ENCODE measurements around the gene ARL5C. TPM values are rescaled to one million over a fixed set of nuclear protein-coding genes. Genes with fewer than 3 reads are reported as not detected.

Gene ARL5C
- total RNA-seq, 1 experiment from 2014 or later: not detected

GRCh38 chr17:39126436-39126835, 39.5 kb downstream of the ARL5C start:
- Mint-ChIP-seq H3K36me3 (no peaks in the 10 kb centered on the region), H3K4me1 (no peaks in the 10 kb centered on the region), H3K9me3 (no peaks in the 10 kb centered on the region), H3K27me3 (ENCODE audit: low read depth) (no peaks in the 10 kb centered on the region), H3K4me3 (no peak overlapping the region), H3K27ac (no peak overlapping the region)
- ChIA-PET POLR2A (no interaction called here), CTCF (interaction anchor here (1.3 to 1.6 kb wide), 3 partner anchors 18 to 48 kb away, joined by 3 to 5 read pairs (median 5); no protein-coding TSS in a partner anchor)
- DNase-seq (ENCODE audit: low spot score) (no peak), ATAC-seq (no peak)
- TF ChIP-seq FOXP4 (CRISPR knock-in tag; IDR thresholded peaks at IDR 0.05) (no peak), AR (CRISPR knock-in tag; IDR thresholded peaks at IDR 0.05) (no peak), JUN (CRISPR knock-in tag; IDR thresholded peaks at IDR 0.05) (no peak), TP53 (CRISPR knock-in tag; IDR thresholded peaks at IDR 0.05) (no peak), CTCF (IDR thresholded peaks at IDR 0.05) (no peak), FOXK1 (CRISPR knock-in tag; IDR thresholded peaks at IDR 0.05) (no peak), ESRRA (CRISPR knock-in tag; IDR thresholded peaks at IDR 0.05; ENCODE audit: borderline replicate concordance) (no peak), CBFB (CRISPR knock-in tag; IDR thresholded peaks at IDR 0.05; ENCODE audit: low read depth) (no peak), ATF6 (CRISPR knock-in tag; IDR thresholded peaks at IDR 0.05) (no peak), HMGA2 (CRISPR knock-in tag; IDR thresholded peaks at IDR 0.05) (no peak), KAT7 (CRISPR knock-in tag; IDR thresholded peaks at IDR 0.05; ENCODE audit: borderline replicate concordance) (no peak), SOX15 (CRISPR knock-in tag; IDR thresholded peaks at IDR 0.05) (no peak), OVOL2 (CRISPR knock-in tag; IDR thresholded peaks at IDR 0.05; ENCODE audit: borderline replicate concordance) (no peak), ZBTB43 (CRISPR knock-in tag; IDR thresholded peaks at IDR 0.05) (no peak)

- ChIA-PET POLR2A (no interaction called here), CTCF (interaction anchor here (0.7 to 2.8 kb wide), 3 partner anchors 49 to 142 kb away, joined by 3 to 8 read pairs (median 5); no protein-coding TSS in a partner anchor)
- H3K27ac Mint-ChIP-seq: no peak overlapping the region
- H3K36me3 Mint-ChIP-seq: no peaks in the 10 kb centered on the region
- H3K4me3 Mint-ChIP-seq: no peak overlapping the region
- no peak for ATAC-seq
- no peak for DNase-seq (ENCODE audit: low spot score)
- no peaks in the 10 kb centered on the region for H3K4me1 Mint-ChIP-seq
- no peaks in the 10 kb centered on the region for H3K9me3 Mint-ChIP-seq
- no peaks in the 10 kb centered on the region for H3K27me3 Mint-ChIP-seq (ENCODE audit: low read depth)
- TF ChIP-seq SP1 (CRISPR knock-in tag; conservative IDR thresholded peaks at IDR 0.05) (no peak), ZMAT4 (CRISPR knock-in tag; IDR thresholded peaks at IDR 0.05) (no peak), HMGXB4 (CRISPR knock-in tag; IDR thresholded peaks at IDR 0.05) (no peak), ATF3 (CRISPR knock-in tag; conservative IDR thresholded peaks at IDR 0.05) (no peak), OVOL2 (CRISPR knock-in tag; IDR thresholded peaks at IDR 0.05; ENCODE audit: borderline replicate concordance) (no peak), MYBL2 (CRISPR knock-in tag; IDR thresholded peaks at IDR 0.05) (no peak), ZNF317 (CRISPR knock-in tag; IDR thresholded peaks at IDR 0.05; ENCODE audit: borderline replicate concordance, low read depth) (no peak), SMAD3 (CRISPR knock-in tag; IDR thresholded peaks at IDR 0.05; ENCODE audit: borderline replicate concordance) (no peak)
Observed at GRCh38 chr17:39125143-39125875, 40.7 kb downstream of the ARL5C start.

Measured in WTC11 (cell line).